HG03097 (cell line): ENCODE data around the gene RECQL5.
A peak's percentile ranks its signal among the peaks of the same experiment; 100 is the strongest.

Source experiments
- ATAC-seq: cut with Tn5 transposase; IDR thresholded peaks from one replicate; pipeline ENCODE4 v1.9.1; 2021; ENCODE audit not compliant: unreplicated experiment, low FRiP score

Gene RECQL5

DNA sequence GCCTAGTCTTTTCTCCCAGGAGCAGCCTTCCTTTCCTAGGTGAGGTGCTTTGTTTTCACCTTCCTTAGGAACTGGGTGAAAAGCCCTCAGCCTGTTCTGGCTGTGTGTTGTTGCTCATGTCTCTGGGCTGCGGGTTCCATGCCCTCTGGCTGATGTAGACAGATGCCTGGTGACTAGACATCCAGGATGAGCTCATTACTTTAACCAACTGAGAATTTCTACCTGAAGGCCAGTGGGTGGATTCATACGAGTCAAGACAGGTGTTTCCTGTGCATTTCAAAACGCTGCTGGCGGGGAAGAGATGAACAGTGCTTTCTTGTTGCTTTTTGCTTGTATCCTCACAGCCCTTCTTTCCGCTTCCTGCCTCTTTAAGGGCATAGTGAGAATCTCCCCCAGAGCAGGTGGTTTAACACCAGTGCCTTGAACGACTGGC is 22.5 kb upstream of the RECQL5 start:
- peak; percentile 44 for ATAC-seq

DNA sequence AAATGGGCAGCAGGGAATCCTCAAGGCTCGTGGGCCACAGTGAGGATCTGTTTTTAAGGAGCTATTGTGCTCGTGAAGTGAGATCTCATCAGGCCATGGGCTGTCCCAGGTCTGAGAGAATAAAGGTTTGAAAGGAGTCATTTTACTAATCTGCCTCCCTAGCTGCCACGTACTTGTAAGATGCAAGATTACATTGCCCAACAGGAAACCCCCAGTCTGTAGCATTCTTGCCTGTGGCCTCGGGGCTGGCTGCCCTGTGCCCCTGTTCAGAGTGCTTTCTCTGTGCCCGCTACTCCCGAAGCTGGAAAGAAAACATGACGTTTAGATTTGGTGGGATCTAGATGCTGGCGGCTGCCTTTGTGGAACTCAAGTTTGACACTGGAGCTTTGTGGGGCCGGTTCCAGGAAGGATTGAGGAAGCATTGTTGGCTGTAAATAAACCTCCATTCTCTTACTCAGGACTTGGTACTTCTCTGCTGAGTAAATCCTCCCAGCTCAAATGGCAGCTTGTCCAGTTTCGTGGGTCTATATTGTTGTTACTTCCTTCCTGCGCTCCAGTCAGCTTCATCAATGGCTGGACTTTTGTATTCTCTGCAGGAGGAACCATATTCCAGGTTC is 21.4 kb upstream of the RECQL5 start:
- no peak for ATAC-seq

DNA sequence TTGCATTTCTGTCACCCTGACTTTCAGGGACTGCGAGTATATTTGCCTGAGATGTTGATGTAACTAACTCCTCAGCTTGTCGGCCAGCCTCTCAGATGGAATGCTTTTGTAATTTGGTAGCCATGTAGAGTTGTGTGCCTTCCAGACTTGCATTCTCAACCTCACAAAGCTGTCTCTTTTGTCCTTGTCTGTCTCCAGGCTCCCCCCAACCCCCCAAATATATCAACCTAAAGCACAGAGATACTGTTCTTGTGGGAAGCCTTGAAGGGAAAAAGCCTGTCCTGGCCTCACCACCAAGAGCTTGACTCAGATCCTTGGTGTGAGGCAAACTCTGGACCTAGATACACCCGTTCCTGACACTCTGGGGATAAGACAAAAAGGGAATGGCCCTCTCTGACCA is 18.5 kb upstream of the RECQL5 start:
- no peak for ATAC-seq

DNA sequence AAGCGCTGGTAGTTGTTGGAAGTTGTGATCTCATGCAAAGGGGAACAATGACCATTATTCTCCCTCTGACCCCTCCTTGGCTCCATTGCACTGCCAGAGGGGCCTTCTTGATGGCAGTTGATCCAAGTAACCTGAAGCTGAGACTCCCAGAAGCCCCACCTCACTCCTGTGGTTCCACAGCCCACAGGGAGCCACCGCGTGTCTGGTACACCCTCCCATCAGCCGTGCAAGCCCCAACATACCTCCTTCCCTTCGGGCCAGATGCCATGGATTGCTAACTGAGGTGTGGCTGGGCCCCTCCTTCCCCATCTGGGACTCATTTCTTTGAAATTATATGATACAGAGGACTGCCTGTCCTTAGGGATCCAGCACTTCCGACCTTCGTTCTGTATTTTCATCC is 18.0 kb upstream of the RECQL5 start:
- no peak for ATAC-seq

DNA sequence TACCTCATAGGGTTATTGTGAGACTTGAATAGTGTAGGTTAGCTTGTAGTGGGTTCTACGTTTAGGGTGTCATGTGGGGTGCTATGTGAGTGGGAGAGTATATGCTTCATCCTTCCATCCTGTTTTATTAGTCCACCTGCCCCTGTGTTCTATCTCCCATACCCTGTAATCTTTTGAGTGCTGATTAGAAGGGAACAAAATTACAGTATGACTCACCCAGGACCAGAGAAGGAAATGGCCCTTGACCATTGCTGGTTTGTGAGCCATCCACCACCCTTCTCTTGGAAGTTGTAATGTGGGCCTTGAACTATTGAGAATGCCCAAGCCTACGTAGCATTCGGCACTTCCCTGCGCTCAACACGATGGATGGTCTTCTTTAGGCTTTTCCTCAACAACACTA is 17.3 kb upstream of the RECQL5 start:
- ATAC-seq = no peak

- no peak for ATAC-seq
These were observed 16.6 kb upstream of the RECQL5 start for GRCh38 chr17:75683583-75683982.

DNA sequence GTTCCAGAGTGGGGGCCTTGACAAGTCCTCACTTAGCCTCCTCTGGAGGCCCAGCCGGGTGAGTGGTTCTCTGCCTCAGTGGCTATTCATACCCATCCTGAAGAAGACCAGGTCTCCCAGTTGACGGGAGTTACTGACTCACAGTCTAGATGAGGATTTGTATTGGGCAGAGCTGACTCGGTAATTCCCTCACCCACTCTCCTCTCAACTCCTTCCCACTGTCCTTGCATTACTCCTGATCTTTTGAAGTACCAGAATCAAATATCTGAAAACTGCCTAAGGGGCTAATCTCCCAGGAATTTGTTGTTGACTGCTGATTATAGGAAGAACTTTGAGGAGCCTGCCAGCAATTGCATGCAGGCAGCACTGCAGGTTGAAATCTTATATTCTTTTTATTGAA is 14.3 kb upstream of the RECQL5 start:
- ATAC-seq = no peak

DNA sequence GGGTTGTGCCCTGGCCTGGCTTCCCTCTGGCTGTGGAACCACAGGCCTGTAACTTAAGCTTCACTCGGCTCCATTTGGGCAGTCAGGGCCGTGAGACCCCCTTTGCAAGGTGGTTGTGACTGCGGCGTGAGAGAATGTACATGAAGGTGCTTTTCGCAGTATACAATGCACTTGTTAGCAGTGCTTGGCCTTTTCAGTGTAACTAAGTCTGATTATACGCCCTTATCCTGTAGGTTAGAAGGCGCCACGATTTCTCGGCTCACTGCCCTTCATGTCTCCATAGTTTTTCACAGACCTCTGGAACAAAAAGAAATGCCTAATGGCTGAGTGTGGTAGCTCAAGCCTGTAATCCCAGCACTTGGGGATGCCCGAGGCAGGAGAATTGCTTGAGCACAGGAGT is 13.5 kb upstream of the RECQL5 start:
- ATAC-seq = no peak

DNA sequence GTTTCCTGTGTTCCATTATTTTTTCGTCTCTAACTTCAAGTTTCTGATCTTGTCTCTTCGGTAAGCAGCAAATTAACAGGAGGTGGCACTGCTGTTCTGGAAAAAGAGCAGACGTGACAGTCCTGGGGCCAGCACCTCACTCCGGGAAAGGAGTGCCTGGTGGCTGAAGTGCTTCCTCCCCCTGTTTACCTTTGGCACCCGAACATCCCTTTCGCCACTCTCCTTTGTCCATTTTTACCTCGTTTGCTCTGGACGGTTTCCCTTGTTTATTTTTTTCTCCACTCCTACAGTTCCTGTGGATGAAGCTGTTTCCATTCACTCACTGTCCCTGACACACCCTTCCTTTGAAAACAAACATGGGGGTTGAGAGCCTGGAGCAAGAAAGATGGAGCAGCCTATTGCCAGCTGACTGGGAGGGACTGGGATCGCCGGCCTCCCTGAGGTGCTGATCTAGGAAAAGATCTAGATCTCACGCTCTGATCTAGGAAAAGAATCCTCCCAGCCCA is 12.8 kb upstream of the RECQL5 start:
- ATAC-seq = no peak

DNA sequence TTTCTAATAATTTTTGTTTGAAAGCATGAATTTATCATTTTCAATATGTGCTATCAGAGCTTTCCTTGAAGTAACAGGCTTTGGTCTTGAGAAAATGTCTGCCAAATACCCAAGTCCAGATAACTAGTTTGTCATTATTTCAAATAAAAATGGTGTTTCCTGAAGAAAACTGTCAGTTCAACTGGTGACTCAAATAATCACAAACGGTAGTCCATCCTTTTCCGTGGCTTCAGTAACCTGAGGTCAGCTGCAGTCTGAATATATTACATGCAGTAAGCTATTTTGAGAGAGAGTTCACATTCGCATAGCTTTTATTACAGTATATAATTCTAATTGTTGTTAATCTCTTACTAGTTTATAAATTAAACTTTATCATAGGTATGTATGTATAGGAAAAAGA is 9.5 kb upstream of the RECQL5 start:
- ATAC-seq = no peak

DNA sequence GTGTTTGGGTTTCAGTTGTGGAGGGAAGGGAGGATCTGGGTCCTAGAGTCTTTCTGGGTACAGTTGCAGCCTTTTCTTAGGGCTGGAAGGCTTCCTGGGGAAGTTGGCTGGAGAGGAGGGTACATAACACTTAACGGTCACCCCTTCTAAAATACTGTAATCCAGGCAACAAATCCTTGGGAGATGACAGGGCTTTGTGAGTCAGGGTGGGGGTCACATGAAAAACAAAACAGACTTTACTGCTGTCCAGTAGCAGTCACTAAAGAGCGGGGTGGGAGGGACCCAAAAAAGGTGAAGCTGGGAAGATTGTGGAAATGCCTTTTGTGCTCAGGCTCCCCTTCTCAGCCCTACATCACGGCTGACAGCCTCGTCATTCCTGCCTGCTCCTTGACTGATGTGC is 6.5 kb upstream of the RECQL5 start:
- ATAC-seq = no peak

GRCh38 chr17:75672011-75672410 is 5.1 kb upstream of the RECQL5 start:
- no peak for ATAC-seq

DNA sequence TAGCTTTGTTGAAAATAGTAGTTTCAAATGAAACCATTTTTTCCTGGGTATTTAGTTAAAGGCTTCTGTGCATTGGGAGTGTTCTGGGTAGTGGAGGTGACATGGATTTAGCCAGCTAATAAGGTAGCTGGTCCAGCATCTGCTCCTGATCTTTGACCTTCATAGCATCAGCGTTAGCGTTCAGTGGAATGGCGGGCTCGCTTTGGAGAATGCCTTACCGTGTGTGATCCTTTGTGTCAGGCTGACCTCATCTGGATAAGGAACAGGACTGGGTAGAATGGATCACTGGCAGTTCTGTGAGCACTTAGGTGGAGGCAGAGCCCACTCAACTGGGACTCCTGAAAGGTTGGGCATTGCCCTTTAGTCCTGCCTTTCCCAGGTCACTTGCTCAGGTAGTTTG is 3.9 kb upstream of the RECQL5 start:
- no peak for ATAC-seq

- no peak for ATAC-seq
These were observed 1.5 kb upstream of the RECQL5 start for GRCh38 chr17:75668489-75668888.

DNA sequence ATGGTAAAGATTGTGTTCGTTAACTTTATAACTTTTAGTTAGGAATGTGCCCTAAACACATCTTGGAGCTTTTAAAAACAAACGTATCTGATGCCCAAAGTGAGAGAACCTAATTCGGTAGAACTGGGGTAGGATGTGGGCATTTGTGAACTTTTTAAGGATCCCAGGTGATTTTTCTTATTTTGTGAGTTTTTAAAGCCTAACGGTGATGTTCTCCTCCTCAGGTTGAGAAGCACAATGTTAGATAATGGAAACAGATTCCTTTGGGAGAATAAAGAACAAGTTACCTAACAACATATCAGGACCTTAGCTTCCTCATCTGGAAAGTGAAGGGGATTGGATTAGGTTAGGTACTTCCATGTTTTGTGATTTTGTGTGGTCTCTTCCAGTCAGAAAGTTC is 871 bp upstream of the RECQL5 start:
- no peak for ATAC-seq

- no peak for ATAC-seq
These were observed 973 bp downstream of the RECQL5 start for GRCh38 chr17:75665981-75666380.

DNA sequence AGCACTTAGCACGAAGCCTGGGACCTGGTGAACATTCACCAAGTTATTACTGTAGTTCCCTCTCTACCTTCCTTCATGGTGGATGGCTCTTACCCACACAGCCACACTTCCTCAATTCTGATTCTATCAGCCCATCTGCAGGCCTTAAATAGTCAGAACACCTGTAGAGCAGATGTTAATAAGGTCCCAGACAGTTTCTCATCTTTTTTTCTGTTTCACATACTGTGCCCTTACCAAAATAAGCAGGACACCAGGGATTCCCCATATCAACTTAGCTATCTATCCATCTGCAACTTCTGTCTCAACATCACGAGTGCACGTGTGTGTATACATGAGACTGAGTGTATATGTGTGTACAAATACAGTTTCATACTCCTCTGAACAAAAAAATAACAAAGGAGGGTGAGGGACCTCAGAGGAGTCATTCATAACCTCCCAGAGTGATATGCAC is 2.8 kb downstream of the RECQL5 start:
- peak; percentile 48 for ATAC-seq

GRCh38 chr17:75662511-75662910 is 4.4 kb downstream of the RECQL5 start:
- no peak for ATAC-seq

GRCh38 chr17:75661531-75661930 is 5.4 kb downstream of the RECQL5 start:
- no peak for ATAC-seq

GRCh38 chr17:75658237-75658636 is 8.7 kb downstream of the RECQL5 start:
- no peak for ATAC-seq

GRCh38 chr17:75654176-75654575 is 12.8 kb downstream of the RECQL5 start:
- no peak for ATAC-seq

DNA sequence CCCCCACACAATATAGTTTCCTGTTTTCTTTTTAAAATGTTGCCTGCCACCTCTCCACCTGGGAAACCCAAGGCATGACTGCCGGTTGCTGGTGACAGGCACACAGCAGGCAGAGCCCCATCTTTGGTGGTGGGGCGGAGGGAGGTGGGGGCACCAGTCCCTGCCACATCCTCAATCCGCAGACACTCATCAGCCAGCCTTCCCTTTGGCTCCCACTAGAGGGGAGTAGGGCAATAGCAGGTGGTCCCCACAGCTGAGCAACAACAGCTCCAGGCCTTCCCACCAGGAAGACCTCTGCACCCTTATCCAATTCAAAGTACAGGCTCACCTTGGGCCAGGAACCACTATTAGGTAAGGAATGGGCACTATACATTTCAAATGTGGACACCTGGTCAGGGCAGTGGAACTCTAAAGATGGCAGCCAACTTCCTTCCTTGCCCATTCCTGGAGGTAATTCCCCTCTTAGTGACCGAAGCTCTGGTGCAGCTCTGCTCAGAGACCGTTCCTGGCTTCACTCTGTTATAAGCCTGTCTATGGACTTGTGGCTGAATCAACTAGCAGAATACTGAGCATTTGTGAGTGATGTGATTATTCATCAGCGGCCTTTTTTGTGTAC is 13.9 kb downstream of the RECQL5 start:
- ATAC-seq = no peak
